Peyer's patch (tissue), 4 donors: ENCODE data around the gene LSM8.

ENCODE experiments used
- POLR2A ChIP-seq, 2 donors: fragments of 450-650 bp; IDR thresholded peaks; one replicate each; pipeline ENCODE4 v1.5.1; 2017; ENCODE audit warnings: antibody characterized with exemption in 2 of 2, mild to moderate bottlenecking in 2 of 2, moderate library complexity in 2 of 2
- TF ChIP-seq, protein P1 (sequence below), 6 experiments: fragments of 450-650 bp in 4 of 6; fragments of 200-600 bp in 2 of 6; sonication (generic) in 1 of 6; IDR thresholded peaks; one replicate each; pipeline ENCODE4 v1.5.1; 2017 to 2019; ENCODE audit warnings: antibody characterized with exemption in 6 of 6, mild to moderate bottlenecking in 3 of 6, moderate library complexity in 1 of 6

DNA sequence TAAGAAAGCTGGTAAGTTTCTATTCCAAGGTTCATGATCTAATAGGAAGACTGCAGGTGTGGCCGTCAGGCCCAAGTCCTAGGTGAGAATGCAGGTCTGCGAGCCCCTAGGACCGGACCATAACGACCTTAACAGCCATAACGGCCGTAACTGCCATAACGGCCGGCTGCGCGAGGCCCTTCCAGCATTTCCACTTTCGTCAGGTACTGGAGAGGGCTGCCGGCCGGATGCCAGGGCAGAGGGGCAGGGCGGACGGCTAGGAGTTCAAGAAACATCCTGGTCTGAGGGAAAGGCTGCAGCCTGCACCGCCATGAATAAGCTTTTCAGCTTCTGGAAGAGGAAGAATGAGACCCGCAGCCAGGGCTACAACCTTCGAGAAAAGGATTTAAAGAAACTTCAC lies 40.6 kb downstream of the LSM8 start, which contains the start of gene ANKRD7:
- TF ChIP-seq, protein P1, sequence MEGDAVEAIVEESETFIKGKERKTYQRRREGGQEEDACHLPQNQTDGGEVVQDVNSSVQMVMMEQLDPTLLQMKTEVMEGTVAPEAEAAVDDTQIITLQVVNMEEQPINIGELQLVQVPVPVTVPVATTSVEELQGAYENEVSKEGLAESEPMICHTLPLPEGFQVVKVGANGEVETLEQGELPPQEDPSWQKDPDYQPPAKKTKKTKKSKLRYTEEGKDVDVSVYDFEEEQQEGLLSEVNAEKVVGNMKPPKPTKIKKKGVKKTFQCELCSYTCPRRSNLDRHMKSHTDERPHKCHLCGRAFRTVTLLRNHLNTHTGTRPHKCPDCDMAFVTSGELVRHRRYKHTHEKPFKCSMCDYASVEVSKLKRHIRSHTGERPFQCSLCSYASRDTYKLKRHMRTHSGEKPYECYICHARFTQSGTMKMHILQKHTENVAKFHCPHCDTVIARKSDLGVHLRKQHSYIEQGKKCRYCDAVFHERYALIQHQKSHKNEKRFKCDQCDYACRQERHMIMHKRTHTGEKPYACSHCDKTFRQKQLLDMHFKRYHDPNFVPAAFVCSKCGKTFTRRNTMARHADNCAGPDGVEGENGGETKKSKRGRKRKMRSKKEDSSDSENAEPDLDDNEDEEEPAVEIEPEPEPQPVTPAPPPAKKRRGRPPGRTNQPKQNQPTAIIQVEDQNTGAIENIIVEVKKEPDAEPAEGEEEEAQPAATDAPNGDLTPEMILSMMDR (IDR thresholded peaks at IDR 0.05): no peak
- TF ChIP-seq POLR2A (IDR thresholded peaks at IDR 0.05): no peak
